Breast epithelium (tissue), 3 donors: ENCODE data around the gene HTR6.

ENCODE experiments used
- CTCF ChIP-seq, 3 donors: fragments of 450-650 bp; IDR thresholded peaks; one replicate each; pipeline ENCODE4 v1.5.1; 2016 to 2017; ENCODE audit warnings: antibody characterized with exemption in 3 of 3, mild to moderate bottlenecking in 3 of 3, moderate library complexity in 3 of 3
- POLR2A ChIP-seq: fragments of 450-650 bp; IDR thresholded peaks from one replicate; pipeline ENCODE4 v1.6.1; 2016; ENCODE audit warnings: antibody characterized with exemption, mild to moderate bottlenecking, moderate library complexity

GRCh38 chr1:19689085-19689757 is 24.5 kb downstream of the HTR6 start:
- TF ChIP-seq CTCF (IDR thresholded peaks at IDR 0.05) (no peak), POLR2A (no peak)
